ENCODE data around the gene VPS45. TPM values are rescaled to one million over a fixed set of nuclear protein-coding genes. Genes with fewer than 3 reads are reported as not detected.
"Not testable (repeated sequence)": the region's sequence is repeated elsewhere in the genome, so short reads cannot be mapped to it uniquely, and the experiment has no call there.

Gene VPS45
- total RNA-seq, 1 experiment from 2014 or later, result 47.8 TPM

DNA sequence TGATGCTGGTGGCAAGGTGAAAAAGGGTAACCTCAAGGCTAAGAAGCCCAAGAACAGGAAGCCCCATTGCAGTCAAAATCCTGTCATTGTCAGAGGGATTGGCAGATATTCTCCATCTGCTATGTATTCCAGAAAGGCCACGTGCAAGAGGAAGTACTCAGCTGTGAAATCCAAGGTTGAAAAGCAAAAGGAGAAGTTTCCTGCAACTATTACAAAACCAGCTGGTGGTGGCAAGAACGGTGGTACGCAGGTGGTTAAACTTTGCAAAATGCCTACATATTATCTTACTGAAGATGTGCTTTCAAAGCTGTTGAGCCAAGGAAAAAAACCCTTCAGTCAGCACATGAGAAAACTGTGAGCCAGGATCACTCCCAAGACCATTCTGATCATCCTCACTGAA is 13.7 kb upstream of the VPS45 start:
- Histone ChIP-seq H3K4me1 (ENCODE audit: insufficient read depth, low read length) (peaks cover 12% of the 10 kb centered on the region), H2AFZ (ENCODE audit: low read length) (no peak overlapping the region), H3K9me3 (ENCODE audit: low read length) (no peaks in the 10 kb centered on the region), H3K4me3 (ENCODE audit: low read length) (no peak overlapping the region), H3K9ac (ENCODE audit: low read length) (no peak overlapping the region), H3K79me2 (ENCODE audit: low read length) (no peaks in the 10 kb centered on the region), H3K9me2 (replicated peaks; ENCODE audit: low read length) (no peaks in the 10 kb centered on the region), H3K4me2 (ENCODE audit: low read length) (no peak overlapping the region), H3F3A (ENCODE audit: low read length, unreplicated experiment) (no peaks in the 10 kb centered on the region), H4K20me1 (ENCODE audit: low read length) (no peaks in the 10 kb centered on the region), H3K36me3 (ENCODE audit: low read depth, low read length) (no peaks in the 10 kb centered on the region), H3K27me3 (ENCODE audit: low read length) (no peaks in the 10 kb centered on the region), H3K27ac (ENCODE audit: low read length) (no peak overlapping the region)
- DNase-seq, result no peak
- ATAC-seq, result no peak
- no TSS peak for BruUV-seq (replicated peaks)
- intact Hi-C loops (cut with micrococcal nuclease), result loop anchor here (5.0 kb wide), 1 partner anchor 57 kb away; no protein-coding TSS in a partner anchor
- ChIA-PET CTCF (no interaction called here), POLR2A (ENCODE audit: unreplicated experiment) (no interaction called here)
- TF ChIP-seq EZH2phosphoT487 (IDR thresholded peaks at IDR 0.05; ENCODE audit: borderline replicate concordance, low read length), result no peak

DNA sequence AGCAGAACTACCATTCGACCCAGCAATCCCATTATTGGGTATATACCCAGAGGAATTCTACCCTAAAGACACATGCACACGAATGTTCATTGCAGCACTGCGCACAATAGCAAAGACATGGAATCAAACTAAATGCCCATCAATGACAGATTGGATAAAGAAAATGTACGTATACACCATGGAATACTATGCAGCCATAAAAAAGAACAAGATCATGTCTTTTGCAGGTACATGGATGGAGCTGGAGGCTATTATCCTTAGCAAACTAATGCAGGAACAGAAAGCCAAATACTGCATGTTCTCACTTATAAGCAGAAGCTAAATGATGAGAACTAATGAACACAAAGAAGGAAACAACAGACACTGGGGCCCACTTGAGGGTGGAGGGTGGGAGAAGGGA is 12.1 kb upstream of the VPS45 start:
- H3K27ac ChIP-seq (ENCODE audit: low read length); H3K9me3 ChIP-seq (ENCODE audit: low read length); H3F3A ChIP-seq (ENCODE audit: low read length, unreplicated experiment); BruUV-seq (replicated peaks); H3K9ac ChIP-seq (ENCODE audit: low read length); H3K4me3 ChIP-seq (ENCODE audit: low read length); CTCF ChIA-PET; H4K20me1 ChIP-seq (ENCODE audit: low read length); H3K79me2 ChIP-seq (ENCODE audit: low read length); H2AFZ ChIP-seq (ENCODE audit: low read length); H3K36me3 ChIP-seq (ENCODE audit: low read depth, low read length); ATAC-seq; H3K9me2 ChIP-seq (replicated peaks; ENCODE audit: low read length); H3K4me2 ChIP-seq (ENCODE audit: low read length); H3K27me3 ChIP-seq (ENCODE audit: low read length); intact Hi-C loops (cut with micrococcal nuclease); DNase-seq; POLR2A ChIA-PET (ENCODE audit: unreplicated experiment): not testable (repeated sequence)
- H3K4me1 ChIP-seq (ENCODE audit: insufficient read depth, low read length), result peaks cover 12% of the 10 kb centered on the region

DNA sequence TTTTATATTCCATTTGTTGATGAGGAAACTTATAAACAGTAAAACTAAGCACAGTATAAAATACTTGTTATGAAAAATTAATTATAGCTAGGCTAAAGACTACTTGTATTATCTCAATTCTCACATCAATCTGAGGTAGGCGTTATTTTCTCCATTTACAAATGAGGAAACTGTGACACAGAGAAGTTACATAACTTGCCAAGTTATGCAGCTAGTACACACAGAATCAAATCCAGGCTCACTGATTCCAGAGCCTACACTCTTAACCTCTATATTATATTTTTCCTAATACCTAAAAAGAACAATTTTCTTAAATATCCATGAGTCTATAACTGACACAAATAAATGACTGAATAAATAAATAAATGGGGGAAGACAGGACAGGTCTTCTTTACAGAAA is 11.2 kb upstream of the VPS45 start:
- H3K27me3 ChIP-seq (ENCODE audit: low read length), result no peaks in the 10 kb centered on the region
- peaks cover 13% of the 10 kb centered on the region for H3K4me1 ChIP-seq (ENCODE audit: insufficient read depth, low read length)
- TF ChIP-seq, protein P1, sequence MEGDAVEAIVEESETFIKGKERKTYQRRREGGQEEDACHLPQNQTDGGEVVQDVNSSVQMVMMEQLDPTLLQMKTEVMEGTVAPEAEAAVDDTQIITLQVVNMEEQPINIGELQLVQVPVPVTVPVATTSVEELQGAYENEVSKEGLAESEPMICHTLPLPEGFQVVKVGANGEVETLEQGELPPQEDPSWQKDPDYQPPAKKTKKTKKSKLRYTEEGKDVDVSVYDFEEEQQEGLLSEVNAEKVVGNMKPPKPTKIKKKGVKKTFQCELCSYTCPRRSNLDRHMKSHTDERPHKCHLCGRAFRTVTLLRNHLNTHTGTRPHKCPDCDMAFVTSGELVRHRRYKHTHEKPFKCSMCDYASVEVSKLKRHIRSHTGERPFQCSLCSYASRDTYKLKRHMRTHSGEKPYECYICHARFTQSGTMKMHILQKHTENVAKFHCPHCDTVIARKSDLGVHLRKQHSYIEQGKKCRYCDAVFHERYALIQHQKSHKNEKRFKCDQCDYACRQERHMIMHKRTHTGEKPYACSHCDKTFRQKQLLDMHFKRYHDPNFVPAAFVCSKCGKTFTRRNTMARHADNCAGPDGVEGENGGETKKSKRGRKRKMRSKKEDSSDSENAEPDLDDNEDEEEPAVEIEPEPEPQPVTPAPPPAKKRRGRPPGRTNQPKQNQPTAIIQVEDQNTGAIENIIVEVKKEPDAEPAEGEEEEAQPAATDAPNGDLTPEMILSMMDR (conservative IDR thresholded peaks at IDR 0.05; ENCODE audit: low read depth, low read length), result no peak
- TF ChIP-seq EZH2 (IDR thresholded peaks at IDR 0.05; ENCODE audit: low read length, unreplicated experiment) (no peak), EZH2phosphoT487 (IDR thresholded peaks at IDR 0.05; ENCODE audit: borderline replicate concordance, low read length) (no peak)
- BruUV-seq (replicated peaks), result no TSS peak
- DNase-seq (no peak), ATAC-seq (no peak)
- no peak overlapping the region for H3K4me3 ChIP-seq (ENCODE audit: low read length)
- no peaks in the 10 kb centered on the region for H3K9me2 ChIP-seq (replicated peaks; ENCODE audit: low read length)
- no peaks in the 10 kb centered on the region for H4K20me1 ChIP-seq (ENCODE audit: low read length)
- intact Hi-C loops (cut with micrococcal nuclease), result no loop called here
- H3K9ac ChIP-seq (ENCODE audit: low read length), result no peak overlapping the region
- no peaks in the 10 kb centered on the region for H3K36me3 ChIP-seq (ENCODE audit: low read depth, low read length)
- no peak overlapping the region for H3K27ac ChIP-seq (ENCODE audit: low read length)
- H3K79me2 ChIP-seq (ENCODE audit: low read length), result no peaks in the 10 kb centered on the region
- CTCF ChIA-PET, result interaction anchor here (1.0 kb wide), 1 partner anchor 130 kb away, joined by 4 read pairs; no protein-coding TSS in a partner anchor
- POLR2A ChIA-PET (ENCODE audit: unreplicated experiment), result no interaction called here
- H3K9me3 ChIP-seq (ENCODE audit: low read length), result no peaks in the 10 kb centered on the region
- no peak overlapping the region for H3K4me2 ChIP-seq (ENCODE audit: low read length)
- H2AFZ ChIP-seq (ENCODE audit: low read length), result no peak overlapping the region
- no peaks in the 10 kb centered on the region for H3F3A ChIP-seq (ENCODE audit: low read length, unreplicated experiment)

DNA sequence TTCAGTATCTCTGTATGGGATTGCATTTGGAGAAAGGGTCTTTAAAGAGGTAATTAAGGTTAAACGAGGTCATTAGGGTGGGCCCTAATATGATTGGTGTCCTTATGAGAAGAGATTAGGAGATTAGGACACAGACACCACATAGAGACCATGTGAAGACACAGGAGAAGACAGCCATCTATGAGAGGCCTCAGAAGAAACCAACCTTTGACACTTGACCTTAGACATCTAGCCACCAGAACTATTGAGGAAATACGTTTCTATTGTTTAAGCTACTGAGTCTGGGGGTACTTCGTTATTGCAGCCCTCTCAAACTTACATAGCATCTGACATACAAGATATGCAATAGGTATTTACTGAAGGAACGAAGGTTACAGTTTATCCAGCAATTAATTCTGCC is 7.3 kb upstream of the VPS45 start:
- POLR2A ChIA-PET (ENCODE audit: unreplicated experiment), result no interaction called here
- no peak for ATAC-seq

More for the DNA sequence above, 7.3 kb upstream of the VPS45 start:
- Histone ChIP-seq H3K9me2 (replicated peaks; ENCODE audit: low read length) (no peaks in the 10 kb centered on the region), H3K27me3 (ENCODE audit: low read length) (no peaks in the 10 kb centered on the region), H3K9me3 (ENCODE audit: low read length) (no peaks in the 10 kb centered on the region), H3K27ac (ENCODE audit: low read length) (no peak overlapping the region), H3K4me3 (ENCODE audit: low read length) (no peak overlapping the region), H3K79me2 (ENCODE audit: low read length) (0 out of 2 replicates have a peak, but pooled peaks cover 4% of the 10 kb centered on the region), H2AFZ (ENCODE audit: low read length) (no peak overlapping the region), H3K36me3 (ENCODE audit: low read depth, low read length) (no peaks in the 10 kb centered on the region), H3K4me2 (ENCODE audit: low read length) (no peak overlapping the region), H3F3A (ENCODE audit: low read length, unreplicated experiment) (no peaks in the 10 kb centered on the region), H3K4me1 (ENCODE audit: insufficient read depth, low read length) (peaks cover 16% of the 10 kb centered on the region), H4K20me1 (ENCODE audit: low read length) (no peaks in the 10 kb centered on the region), H3K9ac (ENCODE audit: low read length) (no peak overlapping the region)
- BruUV-seq (replicated peaks), result no TSS peak
- intact Hi-C loops (cut with micrococcal nuclease), result no loop called here
- CTCF ChIA-PET, result no interaction called here
- TF ChIP-seq EZH2phosphoT487 (IDR thresholded peaks at IDR 0.05; ENCODE audit: borderline replicate concordance, low read length) (no peak), EZH2 (IDR thresholded peaks at IDR 0.05; ENCODE audit: low read length, unreplicated experiment) (no peak)
- DNase-seq, result no peak

Data from PC-3 (cell line).